Dermis microvascular lymphatic vessel endothelial cell (primary cell): ENCODE data around the gene CMSS1. TPM values are rescaled to one million over a fixed set of nuclear protein-coding genes. Genes with fewer than 3 reads are reported as not detected.

ENCODE experiments used
- DNase-seq, 2 donors: peaks; one replicate each; pipeline versions ENCODE4 v3.0.0 to v3.0.0-alpha.2; 2010; ENCODE audit warnings: low read depth in 2 of 2
- total RNA-seq: library from RNA; depleted of rRNA; stranded (reverse); fragments of >200 nt; gene quantifications from 2 replicates; pipeline ENCODE4 v1.2.1, GENCODE V29; 2014

The CMSS1 gene
- total RNA-seq, 1 donor from 2014 or later, result 7.7 TPM

DNA sequence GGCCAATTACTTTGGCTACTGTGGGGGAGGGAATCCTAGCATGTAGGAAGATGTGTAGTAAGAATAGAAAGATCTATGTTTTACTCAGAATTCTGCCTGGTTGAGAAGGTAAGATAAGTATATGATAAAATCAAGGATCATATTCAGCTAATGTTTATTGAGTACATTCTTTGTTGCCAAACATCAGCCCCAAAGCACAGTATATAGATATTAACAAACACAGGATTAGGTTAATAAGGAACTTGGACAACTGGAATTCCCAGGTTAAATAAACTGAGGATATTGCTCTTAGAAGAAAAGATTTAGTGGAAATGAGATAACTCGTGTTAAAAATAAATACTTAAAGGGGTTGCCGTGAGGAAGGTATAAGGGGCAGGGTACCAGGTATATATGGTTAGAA lies 167.0 kb downstream of the CMSS1 start:
- no peak for DNase-seq

- DNase-seq, result no peak
These were observed 172.5 kb downstream of the CMSS1 start for GRCh38 chr3:99990179-99990578.

DNA sequence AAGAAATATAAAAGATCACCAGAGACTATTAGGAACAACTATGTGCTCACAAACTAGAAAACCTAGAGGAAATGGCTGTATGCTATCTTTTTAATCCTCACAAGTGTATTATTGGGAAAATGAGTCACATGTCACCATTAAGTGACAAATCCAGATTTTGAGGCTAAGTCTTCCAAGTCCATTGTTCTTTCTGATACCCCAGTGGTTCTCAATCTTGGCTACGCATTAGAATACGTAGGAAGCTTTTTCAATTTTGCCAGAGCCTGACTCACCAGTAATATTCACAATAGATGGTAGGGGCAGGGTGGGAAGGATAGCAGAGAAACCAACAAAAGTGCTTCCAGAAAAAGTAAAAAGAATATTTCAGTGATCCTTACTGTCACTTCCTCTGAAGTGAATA lies 179.6 kb downstream of the CMSS1 start:
- DNase-seq, result peak in 1 of 2 donors; percentile 66

- no peak for DNase-seq
These were observed 181.9 kb downstream of the CMSS1 start for GRCh38 chr3:99999536-99999935.

DNA sequence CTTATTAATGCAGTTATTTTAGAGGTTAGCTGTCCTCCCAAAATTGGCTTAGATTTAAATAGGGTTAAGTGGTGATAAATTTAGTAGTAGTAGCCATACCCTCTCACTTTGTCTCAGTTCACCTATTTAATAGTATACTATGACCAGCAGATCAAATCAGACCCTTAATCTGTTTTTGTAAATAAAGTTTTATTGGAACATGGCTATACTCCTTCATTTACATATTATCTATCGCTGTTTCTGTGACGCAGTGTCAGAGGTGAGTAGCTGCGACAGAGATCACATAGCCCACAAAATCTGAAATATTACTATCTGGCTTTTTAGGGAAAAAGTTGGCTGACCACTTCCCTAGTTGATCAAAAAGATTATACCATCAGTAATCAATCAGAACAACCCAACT lies 183.4 kb downstream of the CMSS1 start:
- DNase-seq, result no peak

GRCh38 chr3:100001526-100002270 lies 184.0 kb downstream of the CMSS1 start:
- no peak for DNase-seq

DNA sequence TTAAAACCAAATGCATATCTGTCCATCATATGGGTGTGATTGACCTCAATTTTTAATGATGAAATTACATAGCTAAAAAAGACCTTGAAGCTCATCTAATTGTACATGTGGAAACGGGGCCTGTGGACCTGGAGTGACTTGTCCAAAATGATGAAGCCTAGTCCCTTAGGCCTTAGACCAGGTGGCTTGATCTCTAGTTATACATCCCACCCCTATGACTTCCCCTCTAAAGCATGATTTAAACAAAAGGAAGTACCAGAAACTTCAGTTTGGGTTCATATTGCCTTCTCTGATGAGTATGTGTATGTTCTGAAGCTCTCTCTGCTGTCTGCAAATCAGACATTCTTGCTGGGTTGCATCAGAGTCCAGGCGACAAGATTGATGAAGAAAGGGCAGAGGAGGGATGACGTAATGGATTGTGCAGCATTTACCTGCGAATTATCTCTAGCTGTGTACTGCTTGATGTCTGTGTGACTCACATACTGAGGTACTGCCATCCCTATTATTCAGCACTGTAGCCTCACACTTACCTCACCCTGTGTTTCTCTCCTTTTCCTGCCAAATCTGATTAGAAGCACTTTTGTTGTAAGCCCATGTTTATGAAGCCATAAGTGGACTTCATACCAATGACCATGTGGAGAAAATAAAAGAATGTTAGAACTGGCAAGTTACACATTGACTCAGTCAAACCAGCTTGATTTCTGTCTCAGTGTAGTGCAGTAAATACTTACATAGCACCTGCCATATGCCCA lies 185.1 kb downstream of the CMSS1 start:
- peak; percentile 33 to 87 for DNase-seq

DNA sequence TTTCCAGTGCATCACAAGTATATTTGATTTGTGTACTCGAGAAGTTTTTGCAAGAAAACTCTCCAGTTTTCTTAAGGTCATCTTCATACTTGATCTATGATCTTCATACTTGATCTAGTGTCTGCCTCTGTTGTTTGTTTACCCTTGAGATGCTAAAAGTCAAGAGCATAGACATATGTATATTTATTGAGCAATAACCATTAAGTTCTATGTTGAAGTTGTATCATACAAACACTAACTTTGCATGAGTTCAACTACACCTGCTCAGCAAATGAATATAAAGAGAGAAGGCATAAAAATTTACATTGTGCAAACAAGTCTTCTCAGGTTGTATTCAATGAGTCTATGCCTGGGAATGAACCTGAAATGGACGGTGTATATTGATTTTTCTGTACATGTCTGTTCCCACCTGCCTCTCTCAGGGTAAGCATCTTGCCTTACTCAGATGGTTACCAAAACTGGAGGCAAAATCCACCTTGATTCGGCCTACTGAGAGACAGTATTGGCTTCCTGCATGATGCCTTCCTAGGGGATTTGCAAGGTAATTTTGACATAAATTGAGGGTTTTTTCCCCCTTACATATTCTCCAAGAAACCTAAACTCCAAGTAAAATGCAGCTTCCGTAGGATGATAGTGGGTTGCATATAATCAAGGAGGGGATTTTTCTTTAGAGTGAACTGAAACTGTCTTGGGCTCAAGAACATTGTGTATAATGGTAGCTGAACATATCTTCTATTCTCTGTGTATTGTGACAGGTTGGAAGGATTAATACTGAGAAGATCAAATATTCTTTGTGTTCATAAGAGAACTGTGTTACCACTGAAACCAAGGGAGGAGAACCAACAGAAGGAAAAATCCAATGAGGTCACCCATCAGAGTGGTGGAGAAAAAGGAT lies 186.2 kb downstream of the CMSS1 start:
- DNase-seq, result no peak

DNA sequence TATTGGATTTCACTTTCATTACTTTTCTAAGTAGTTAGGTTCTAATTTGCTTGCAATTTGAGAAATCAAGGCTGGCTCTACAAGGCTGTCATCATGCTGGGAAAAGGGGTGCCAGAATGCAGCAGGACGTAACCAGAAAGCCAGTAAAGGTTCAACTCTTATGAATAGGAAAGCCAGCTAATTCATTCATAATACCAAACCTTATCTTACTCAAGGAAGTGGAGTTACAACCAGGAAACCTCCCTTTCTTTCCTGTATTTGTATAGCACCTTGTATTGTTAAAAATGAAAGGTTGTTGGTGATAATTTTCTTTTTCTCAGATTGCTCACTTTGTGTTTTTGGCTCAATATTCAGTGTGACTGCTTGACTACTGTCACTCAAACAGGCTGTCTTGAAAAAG lies 187.3 kb downstream of the CMSS1 start:
- DNase-seq, result peak in 1 of 2 donors; percentile 57

DNA sequence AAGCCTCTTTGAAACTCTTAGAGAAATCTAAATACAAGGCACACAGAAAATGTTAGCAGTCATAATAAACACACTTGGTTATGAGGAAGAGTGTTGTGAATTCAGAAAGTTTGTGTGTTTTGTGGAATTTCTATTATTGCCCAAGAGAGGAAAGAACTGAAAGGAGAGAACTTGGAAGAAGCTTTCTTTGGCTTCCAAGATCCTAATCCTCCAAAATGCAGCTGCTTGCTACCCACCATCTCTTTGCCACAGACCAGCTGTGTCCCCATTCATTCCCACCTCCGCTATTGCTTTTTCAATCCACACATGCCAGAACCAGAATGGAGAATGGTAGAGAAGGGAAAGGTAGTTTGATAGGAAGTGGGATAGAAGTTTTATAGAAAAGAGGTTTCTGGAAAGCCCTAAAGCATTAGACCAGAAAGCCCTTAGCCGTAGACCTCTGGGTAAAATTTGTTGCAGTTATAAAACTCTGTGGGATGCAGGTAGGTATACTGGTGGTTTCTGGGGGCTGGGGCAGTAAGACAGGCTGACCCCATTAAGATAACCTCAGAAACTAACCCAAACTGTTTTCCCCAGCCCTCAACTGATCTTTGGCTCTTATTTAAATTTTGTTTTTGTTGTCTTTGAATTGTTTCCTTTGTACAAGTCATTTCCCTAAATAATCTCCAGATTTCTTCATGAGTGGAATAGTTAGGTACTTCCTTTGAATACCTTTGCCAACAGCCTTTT lies 188.2 kb downstream of the CMSS1 start:
- no peak for DNase-seq

GRCh38 chr3:100006570-100007271 lies 189.1 kb downstream of the CMSS1 start:
- peak in 1 of 2 donors; percentile 58 for DNase-seq

GRCh38 chr3:100007313-100007712 lies 189.7 kb downstream of the CMSS1 start:
- no peak for DNase-seq

- DNase-seq, result peak in 1 of 2 donors; percentile 89
These were observed 190.5 kb downstream of the CMSS1 start for GRCh38 chr3:100008081-100008698.

GRCh38 chr3:100009276-100010086 lies 191.8 kb downstream of the CMSS1 start:
- peak in 1 of 2 donors; percentile 79 for DNase-seq

GRCh38 chr3:100010087-100010417 lies 192.4 kb downstream of the CMSS1 start:
- no peak for DNase-seq

DNA sequence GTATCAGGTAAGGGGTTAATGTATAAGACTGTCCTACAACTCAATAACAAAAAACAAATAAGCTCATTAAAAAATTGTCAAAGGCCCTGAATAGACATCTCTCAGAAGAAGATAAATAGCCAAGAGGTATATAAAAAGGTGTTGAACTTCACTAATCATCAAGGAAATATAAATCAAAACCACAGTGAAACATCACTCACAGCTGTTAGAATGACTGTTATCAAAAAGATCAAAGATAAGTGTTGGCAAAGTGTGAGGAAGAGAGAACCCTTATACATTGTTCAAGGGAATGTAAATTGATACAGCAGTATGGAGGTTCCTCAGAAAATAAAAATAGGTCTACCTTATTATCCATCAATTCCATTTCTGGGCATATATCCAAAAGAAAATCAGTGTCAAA lies 201.1 kb downstream of the CMSS1 start:
- no peak for DNase-seq

- no peak for DNase-seq
These were observed 202.1 kb downstream of the CMSS1 start for GRCh38 chr3:100019719-100020118.

GRCh38 chr3:100020876-100021644 lies 203.4 kb downstream of the CMSS1 start:
- no peak for DNase-seq

DNA sequence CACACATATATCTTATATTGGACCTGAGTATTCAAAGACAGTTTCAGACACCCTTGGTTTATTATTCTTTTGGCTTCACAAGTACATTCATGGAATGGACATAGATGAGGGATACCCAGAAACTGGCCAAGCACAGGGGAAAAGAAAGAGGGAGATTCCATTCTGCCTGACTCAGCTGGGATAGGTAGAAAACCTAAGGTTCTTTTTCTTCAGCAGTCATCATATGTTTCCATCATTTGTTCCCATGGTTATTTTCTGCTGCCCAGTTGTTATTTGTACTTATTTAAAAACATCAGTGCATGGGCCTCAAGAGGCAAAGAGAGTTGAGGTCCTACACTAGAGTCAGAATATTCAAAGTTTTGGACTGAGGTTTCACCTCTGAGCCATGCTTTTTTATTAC lies 204.8 kb downstream of the CMSS1 start:
- DNase-seq, result no peak
